ENCODE measurements around the gene DDX23. TPM values are rescaled to one million over a fixed set of nuclear protein-coding genes. Genes with fewer than 3 reads are reported as not detected.
A peak's percentile ranks its signal among the peaks of the same experiment; 100 is the strongest.

DDX23 gene
- total RNA-seq, 1 experiment from 2014 or later = 151 TPM

DNA sequence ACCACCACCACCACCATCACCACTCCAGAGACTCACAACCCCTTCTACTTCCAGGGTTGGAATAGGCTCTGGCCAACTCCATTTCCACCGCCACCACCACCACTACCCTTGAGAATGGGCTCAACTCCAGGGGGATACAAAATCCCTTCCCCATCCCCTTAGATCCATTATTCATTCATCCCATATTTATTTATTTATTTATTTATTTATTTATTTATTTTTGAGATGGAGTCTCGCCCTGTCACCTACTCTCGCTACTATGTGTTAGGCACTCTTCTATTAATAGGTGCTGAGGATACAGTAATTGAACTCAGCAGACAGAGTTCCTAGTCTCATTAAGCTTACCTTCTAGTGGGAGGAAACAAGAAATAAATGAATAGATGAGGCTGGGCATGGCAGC lies 58.3 kb downstream of the DDX23 start:
- Mint-ChIP-seq H3K4me3 (ENCODE audit: unreplicated experiment) (no peak overlapping the region), H3K27ac (ENCODE audit: unreplicated experiment) (no peak overlapping the region), H3K36me3 (ENCODE audit: insufficient read depth, unreplicated experiment) (peaks cover 17% of the 10 kb centered on the region), H3K27me3 (ENCODE audit: insufficient read depth, unreplicated experiment) (no peaks in the 10 kb centered on the region), H3K9me3 (ENCODE audit: unreplicated experiment) (no peaks in the 10 kb centered on the region), H3K4me1 (ENCODE audit: low read depth, unreplicated experiment) (peaks cover 9% of the 10 kb centered on the region)
- Histone ChIP-seq H3K36me3 (ENCODE audit: control insufficient read depth, insufficient read depth, low read length) (no peaks in the 10 kb centered on the region), H3K4me1 (peaks cover 32% of the 10 kb centered on the region), H3K27me3 (replicated peaks; ENCODE audit: control insufficient read depth, insufficient read depth, low read length) (no peaks in the 10 kb centered on the region), H3K4me3 (ENCODE audit: low read depth, low read length) (no peak overlapping the region), H3K9me3 (no peaks in the 10 kb centered on the region)
- BruUV-seq (replicated peaks) = no TSS peak
- TF ChIP-seq, protein P1, sequence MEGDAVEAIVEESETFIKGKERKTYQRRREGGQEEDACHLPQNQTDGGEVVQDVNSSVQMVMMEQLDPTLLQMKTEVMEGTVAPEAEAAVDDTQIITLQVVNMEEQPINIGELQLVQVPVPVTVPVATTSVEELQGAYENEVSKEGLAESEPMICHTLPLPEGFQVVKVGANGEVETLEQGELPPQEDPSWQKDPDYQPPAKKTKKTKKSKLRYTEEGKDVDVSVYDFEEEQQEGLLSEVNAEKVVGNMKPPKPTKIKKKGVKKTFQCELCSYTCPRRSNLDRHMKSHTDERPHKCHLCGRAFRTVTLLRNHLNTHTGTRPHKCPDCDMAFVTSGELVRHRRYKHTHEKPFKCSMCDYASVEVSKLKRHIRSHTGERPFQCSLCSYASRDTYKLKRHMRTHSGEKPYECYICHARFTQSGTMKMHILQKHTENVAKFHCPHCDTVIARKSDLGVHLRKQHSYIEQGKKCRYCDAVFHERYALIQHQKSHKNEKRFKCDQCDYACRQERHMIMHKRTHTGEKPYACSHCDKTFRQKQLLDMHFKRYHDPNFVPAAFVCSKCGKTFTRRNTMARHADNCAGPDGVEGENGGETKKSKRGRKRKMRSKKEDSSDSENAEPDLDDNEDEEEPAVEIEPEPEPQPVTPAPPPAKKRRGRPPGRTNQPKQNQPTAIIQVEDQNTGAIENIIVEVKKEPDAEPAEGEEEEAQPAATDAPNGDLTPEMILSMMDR (IDR thresholded peaks at IDR 0.05; ENCODE audit: insufficient read depth in 1 of 2, low read depth in 1 of 2, low read length in 1 of 2, severe bottlenecking in 1 of 2, unreplicated experiment in 1 of 2) = no peak
- CTCF ChIA-PET = interaction anchor here (0.6 to 4.3 kb wide), 3 partner anchors 21 to 72 kb away, joined by 3 to 148 read pairs (median 18); no protein-coding TSS in a partner anchor
- intact Hi-C loops (cut with micrococcal nuclease; ENCODE audit: unreplicated experiment) = loop anchor here (2.0 kb wide), 1 partner anchor 21 kb away; no protein-coding TSS in a partner anchor
- POLR2A ChIA-PET = no interaction called here
- no peak for DNase-seq

DNA sequence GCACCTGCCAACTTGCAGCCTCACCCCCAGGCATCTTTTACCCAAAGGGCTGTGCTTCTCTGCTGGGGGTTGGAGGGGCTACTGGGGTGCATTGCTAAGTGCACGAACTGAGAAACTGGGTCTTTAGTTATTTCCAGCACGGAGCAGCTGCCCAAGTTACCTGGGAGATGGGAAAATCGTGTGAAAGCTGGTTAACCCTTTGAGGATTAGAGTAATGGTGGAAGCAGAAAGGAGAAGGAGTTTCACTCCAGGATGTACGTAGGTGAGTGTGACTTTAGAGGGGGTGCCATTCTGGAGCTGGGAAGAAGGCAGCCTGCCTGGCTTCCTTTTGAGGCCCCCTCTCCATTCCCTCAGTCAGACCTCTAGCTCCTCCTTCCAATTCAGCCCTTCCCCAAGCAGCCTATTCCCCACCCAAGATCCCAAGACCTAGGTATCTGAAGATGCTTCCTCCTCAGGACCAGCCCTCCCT lies 62.1 kb downstream of the DDX23 start:
- no peaks in the 10 kb centered on the region for H3K9me3 ChIP-seq
- Mint-ChIP-seq H3K4me3 (ENCODE audit: unreplicated experiment) (peak overlapping the region; percentile 84), H3K36me3 (ENCODE audit: insufficient read depth, unreplicated experiment) (peaks cover 28% of the 10 kb centered on the region), H3K9me3 (ENCODE audit: unreplicated experiment) (no peaks in the 10 kb centered on the region), H3K27ac (ENCODE audit: unreplicated experiment) (peak overlapping the region; percentile 91), H3K27me3 (ENCODE audit: insufficient read depth, unreplicated experiment) (no peaks in the 10 kb centered on the region), H3K4me1 (ENCODE audit: low read depth, unreplicated experiment) (peaks cover 16% of the 10 kb centered on the region)
- BruUV-seq (replicated peaks) = TSS peak; percentile 91
- H3K27me3 ChIP-seq (replicated peaks; ENCODE audit: control insufficient read depth, insufficient read depth, low read length) = no peaks in the 10 kb centered on the region
- ChIA-PET POLR2A (interaction anchor here (0.6 to 2.3 kb wide), 18 partner anchors 10 to 593 kb away, joined by 3 to 27 read pairs (median 6); partner anchors contain the start of genes ARF3, DDX23 and KANSL2), CTCF (interaction anchor here (0.6 to 2.2 kb wide), 11 partner anchors 15 to 968 kb away, joined by 3 to 46 read pairs (median 6); partner anchors contain the start of gene CACNB3)
- H3K4me3 ChIP-seq (ENCODE audit: low read depth, low read length) = peak overlapping the region; percentile 88
- intact Hi-C loops (cut with micrococcal nuclease; ENCODE audit: unreplicated experiment) = loop anchor here (1.0 kb wide), 2 partner anchors 24 to 32 kb away; no protein-coding TSS in a partner anchor
- peaks cover 37% of the 10 kb centered on the region for H3K4me1 ChIP-seq
- TF ChIP-seq, protein P1 (IDR thresholded peaks at IDR 0.05; ENCODE audit: insufficient read depth in 1 of 2, low read depth in 1 of 2, low read length in 1 of 2, severe bottlenecking in 1 of 2, unreplicated experiment in 1 of 2) = no peak
- no peak for DNase-seq
- peaks cover 2% of the 10 kb centered on the region; the same call in 1 of the 2 replicates for H3K36me3 ChIP-seq (ENCODE audit: control insufficient read depth, insufficient read depth, low read length)

DNA sequence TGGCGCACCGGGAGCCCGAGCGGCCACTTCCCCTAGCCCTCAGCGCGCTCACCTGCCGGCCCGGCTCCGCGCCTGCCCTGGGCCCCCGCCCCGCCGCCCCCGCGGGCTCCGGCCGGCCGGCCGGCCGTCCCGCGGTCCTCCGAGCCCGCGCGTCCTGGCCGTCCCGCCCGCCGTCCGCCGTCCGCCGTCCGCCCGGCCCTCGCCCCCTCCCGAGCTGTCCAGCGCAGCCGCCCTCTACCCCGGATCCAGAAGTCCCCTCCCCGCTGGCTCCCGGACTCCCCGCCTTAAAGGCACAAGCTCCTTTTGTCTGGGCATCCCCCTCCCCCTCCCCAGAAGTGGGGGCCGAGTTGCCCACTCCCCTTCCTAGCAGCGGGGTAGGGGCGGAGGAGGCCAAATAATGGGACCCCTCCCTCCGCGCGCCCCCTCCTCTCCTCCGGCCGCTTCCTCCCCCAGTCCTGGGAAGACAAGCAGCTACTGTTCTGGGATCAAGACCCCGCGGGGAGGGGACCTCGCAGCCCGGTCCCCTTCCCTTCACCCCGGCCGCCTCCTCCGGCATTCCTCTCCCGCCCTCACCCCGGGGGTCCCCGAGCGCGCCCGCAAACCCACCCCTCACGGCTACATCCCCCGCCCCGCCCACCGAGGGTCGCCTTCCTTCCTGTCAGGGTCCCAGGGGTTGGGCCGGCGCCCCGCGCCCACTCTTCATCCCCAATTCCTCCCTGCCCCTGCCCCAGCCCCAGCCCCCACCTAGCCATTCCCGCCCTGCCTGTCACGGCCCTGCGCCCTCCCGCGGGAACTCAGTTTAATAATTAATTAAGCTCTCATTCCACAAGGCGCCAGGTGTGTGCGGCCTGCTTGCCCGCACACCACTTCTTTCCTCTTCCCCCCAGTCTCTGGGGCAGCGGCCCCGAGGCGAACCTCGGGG lies 62.8 kb downstream of the DDX23 start, which contains the start of gene ADCY6:
Gene ADCY6, minus strand, starts transcription at position 236 of the 922 bp plus-strand sequence. CDS start 5,655 bp downstream, outside the sequence.
- H3K27me3 Mint-ChIP-seq (ENCODE audit: insufficient read depth, unreplicated experiment) = no peaks in the 10 kb centered on the region
- no peaks in the 10 kb centered on the region for H3K9me3 Mint-ChIP-seq (ENCODE audit: unreplicated experiment)
- H3K36me3 Mint-ChIP-seq (ENCODE audit: insufficient read depth, unreplicated experiment) = peaks cover 30% of the 10 kb centered on the region
- no peaks in the 10 kb centered on the region for H3K9me3 ChIP-seq
- H3K4me1 Mint-ChIP-seq (ENCODE audit: low read depth, unreplicated experiment) = peaks cover 13% of the 10 kb centered on the region
- peak; percentile 94 for DNase-seq
- no TSS peak for BruUV-seq (replicated peaks)
- intact Hi-C loops (cut with micrococcal nuclease; ENCODE audit: unreplicated experiment) = loop anchor here (1.0 kb wide), 2 partner anchors 25 to 31 kb away; no protein-coding TSS in a partner anchor
- TF ChIP-seq, protein P1 (IDR thresholded peaks at IDR 0.05; ENCODE audit: insufficient read depth in 1 of 2, low read depth in 1 of 2, low read length in 1 of 2, severe bottlenecking in 1 of 2, unreplicated experiment in 1 of 2) = no peak
- peaks cover 29% of the 10 kb centered on the region for H3K4me1 ChIP-seq
- no peaks in the 10 kb centered on the region for H3K27me3 ChIP-seq (replicated peaks; ENCODE audit: control insufficient read depth, insufficient read depth, low read length)
- POLR2A ChIA-PET = interaction anchor here (0.6 to 2.3 kb wide), 23 partner anchors 10 to 592 kb away, joined by 3 to 27 read pairs (median 5); partner anchors contain the start of genes ARF3, DDX23 and KANSL2
- CTCF ChIA-PET = interaction anchor here (0.6 to 2.2 kb wide), 15 partner anchors 11 to 967 kb away, joined by 3 to 46 read pairs (median 6); partner anchors contain the start of gene CACNB3
- H3K36me3 ChIP-seq (ENCODE audit: control insufficient read depth, insufficient read depth, low read length) = peaks cover 2% of the 10 kb centered on the region; the same call in 1 of the 2 replicates
- H3K4me3 Mint-ChIP-seq (ENCODE audit: unreplicated experiment) = peak within 1 kb of the TSS; percentile 84
- H3K4me3 ChIP-seq (ENCODE audit: low read depth, low read length) = peak within 1 kb of the TSS; percentile 88
- H3K27ac Mint-ChIP-seq (ENCODE audit: unreplicated experiment) = peak within 1 kb of the TSS; percentile 91
